Neuronal stem cell (in vitro differentiated cells): ENCODE results near the gene ATG9A.

Source experiments
- DNase-seq: peaks from one replicate; pipeline ENCODE4 v3.0.0-alpha.2; 2013; ENCODE audit warnings: low spot score
- H2AFZ ChIP-seq: one replicate; pipeline ENCODE4 v1.6.1; 2013; ENCODE audit warnings: mild to moderate bottlenecking, low read length, inconsistent platforms
- H2AK5ac ChIP-seq: 2 replicates; pipeline ENCODE4 v1.6.1; 2013; ENCODE audit warnings: low read depth, mild to moderate bottlenecking, inconsistent platforms, low read length, moderate library complexity, mixed read lengths
- H2BK120ac ChIP-seq: 2 replicates; pipeline ENCODE4 v1.6.1; 2013; ENCODE audit warnings: low read depth, mild to moderate bottlenecking, inconsistent platforms, low read length, moderate library complexity, mixed read lengths
- H2BK12ac ChIP-seq: one replicate; pipeline ENCODE4 v1.6.1; 2013; ENCODE audit warnings: low read length, inconsistent platforms
- H2BK15ac ChIP-seq: 2 replicates; pipeline ENCODE4 v1.6.1; 2013; ENCODE audit warnings: mild to moderate bottlenecking, low read length, inconsistent platforms, mixed read lengths
- H2BK5ac ChIP-seq: one replicate; pipeline ENCODE4 v1.6.1; 2013; ENCODE audit warnings: inconsistent platforms, mild to moderate bottlenecking, low read length, moderate library complexity
- H3K14ac ChIP-seq: one replicate; pipeline ENCODE4 v1.6.1; 2013; ENCODE audit warnings: low read length, inconsistent platforms
- H3K18ac ChIP-seq: 2 replicates; pipeline ENCODE4 v1.6.1; 2013; ENCODE audit warnings: low read length, inconsistent platforms
- H3K23ac ChIP-seq: 2 replicates; pipeline ENCODE4 v1.6.1; 2013; ENCODE audit warnings: low read depth, mild to moderate bottlenecking, mixed read lengths, low read length, inconsistent platforms; ENCODE audit not compliant: poor library complexity
- H3K27ac ChIP-seq: replicated peaks from 3 replicates; pipeline ENCODE4 v1.5.1; 2013; ENCODE audit warnings: low read length, inconsistent platforms
- H3K27me3 ChIP-seq, 3 experiments: 2 replicates each; pipeline ENCODE4 v1.6.1; 2013; ENCODE audit warnings: low read length in 3 of 3, mild to moderate bottlenecking in 2 of 3, inconsistent platforms in 1 of 3, low read depth in 1 of 3, mixed read lengths in 1 of 3, moderate library complexity in 1 of 3; ENCODE audit not compliant: control insufficient read depth in 3 of 3, insufficient read depth in 3 of 3
- H3K36me3 ChIP-seq, 2 donors: replicated peaks in 1 of 2; 2 replicates each; pipeline ENCODE4 v1.6.1; 2013; ENCODE audit warnings: low read length in 2 of 2; ENCODE audit not compliant: control insufficient read depth in 2 of 2, insufficient read depth in 2 of 2
- H3K4ac ChIP-seq: 2 replicates; pipeline ENCODE4 v1.6.1; 2013; ENCODE audit warnings: inconsistent platforms, mild to moderate bottlenecking, low read length, moderate library complexity
- H3K4me1 ChIP-seq, 2 donors: 1 replicate in 1 of 2; 2 replicates in 1 of 2; pipeline ENCODE4 v1.6.1; 2013; ENCODE audit warnings: low read length in 2 of 2, low read depth in 1 of 2; ENCODE audit not compliant: control insufficient read depth in 2 of 2, insufficient read depth in 1 of 2
- H3K4me2 ChIP-seq: one replicate; pipeline ENCODE4 v1.6.1; 2013; ENCODE audit warnings: mild to moderate bottlenecking, low read length, inconsistent platforms; ENCODE audit not compliant: insufficient read depth, poor library complexity, severe bottlenecking
- H3K4me3 ChIP-seq, 2 donors: 2 replicates each; pipeline ENCODE4 v1.5.1; 2013; ENCODE audit warnings: low read length in 2 of 2, mild to moderate bottlenecking in 2 of 2, inconsistent platforms in 1 of 2, moderate library complexity in 1 of 2
- H3K79me1 ChIP-seq: one replicate; pipeline ENCODE4 v1.6.1; 2013; ENCODE audit warnings: low read depth, mild to moderate bottlenecking, inconsistent platforms, low read length, moderate library complexity
- H3K9ac ChIP-seq: one replicate; pipeline ENCODE4 v1.6.1; 2013; ENCODE audit warnings: mild to moderate bottlenecking, low read depth, low read length, inconsistent platforms; ENCODE audit not compliant: poor library complexity
- H3K9me3 ChIP-seq, 2 donors: replicated peaks in 1 of 2; 2 replicates each; pipeline versions ENCODE3 to v1.6.1; 2013; ENCODE audit warnings: low read length in 2 of 2, mild to moderate bottlenecking in 2 of 2, inconsistent platforms in 1 of 2, low read depth in 1 of 2, mixed read lengths in 1 of 2, moderate library complexity in 1 of 2; ENCODE audit not compliant: control insufficient read depth in 2 of 2, insufficient read depth in 1 of 2
- H4K8ac ChIP-seq: one replicate; pipeline ENCODE4 v1.6.1; 2013; ENCODE audit warnings: low read depth, mild to moderate bottlenecking, inconsistent platforms, low read length, moderate library complexity
- H4K91ac ChIP-seq: one replicate; pipeline ENCODE4 v1.6.1; 2013; ENCODE audit warnings: low read length, low read depth, mild to moderate bottlenecking, inconsistent platforms; ENCODE audit not compliant: poor library complexity
- WGBS, 2 donors: extraction: QIAGEN DNeasy Blood & Tissue Kit; methylation state at CpG; one replicate each; pipeline ENCODE4 v1.1.7; 2013; ENCODE audit warnings: missing lambda C conversion rate in 2 of 2, mixed read lengths in 1 of 2; ENCODE audit not compliant: insufficient read length in 2 of 2, insufficient replicate concordance in 1 of 2; ENCODE audit errors: extremely low coverage in 2 of 2; 5-methylcytosine and 5-hydroxymethylcytosine counted together

The ATG9A gene

GRCh38 chr2:219252570-219252899 is 23.1 kb upstream of the ATG9A start:
- Histone ChIP-seq H3K36me3 (peaks cover 7 to 13% of the 10 kb centered on the region in 2 donors), H3K14ac (no peak overlapping the region), H2AFZ (peak overlapping the region; percentile 83), H3K9ac (no peak overlapping the region), H4K8ac (no peak overlapping the region), H3K9me3 (peaks cover 0 to 2% of the 10 kb centered on the region in 2 donors), H3K4me3 (no peak overlapping the region), H3K23ac (no peak overlapping the region), H2BK12ac (no peak overlapping the region), H2BK15ac (peak overlapping the region; percentile 37), H3K4me2 (peak overlapping the region; percentile 80), H3K27ac (no peak overlapping the region), H3K4ac (no peak overlapping the region), H3K27me3 (peaks cover 28 to 59% (median 55%) of the 10 kb centered on the region in 3 experiments), H2BK5ac (no peak overlapping the region), H2BK120ac (no peak overlapping the region), H3K4me1 (peaks cover 12 to 18% of the 10 kb centered on the region in 2 donors), H3K18ac (no peak overlapping the region), H3K79me1 (peaks cover 2% of the 10 kb centered on the region), H2AK5ac (no peak overlapping the region), H4K91ac (no peak overlapping the region)
- WGBS, 2 donors, result no CpG with 5 or more reads among the region's 9 CpGs
- no peak for DNase-seq

GRCh38 chr2:219252084-219252483 is 22.6 kb upstream of the ATG9A start:
- Histone ChIP-seq H3K4me2 (no peak overlapping the region), H2BK12ac (no peak overlapping the region), H2AFZ (no peak overlapping the region), H2BK120ac (no peak overlapping the region), H2BK15ac (no peak overlapping the region), H3K4me3 (no peak overlapping the region), H3K9me3 (peaks cover 0 to 2% of the 10 kb centered on the region in 2 donors), H3K18ac (no peak overlapping the region), H3K79me1 (peaks cover 2% of the 10 kb centered on the region), H3K23ac (peak overlapping the region; percentile 13), H3K27ac (no peak overlapping the region), H3K4ac (no peak overlapping the region), H4K91ac (no peak overlapping the region), H3K36me3 (peaks cover 9 to 18% of the 10 kb centered on the region in 2 donors), H3K4me1 (peaks cover 12 to 18% of the 10 kb centered on the region in 2 donors), H3K9ac (peak overlapping the region; percentile 55), H3K27me3 (peaks cover 28 to 59% (median 55%) of the 10 kb centered on the region in 3 experiments), H3K14ac (no peak overlapping the region), H4K8ac (no peak overlapping the region), H2AK5ac (no peak overlapping the region), H2BK5ac (no peak overlapping the region)
- no peak for DNase-seq
- no CpG with 5 or more reads among the region's 5 CpGs for WGBS, 2 donors

- Histone ChIP-seq H3K4me2 (no peak overlapping the region), H3K4me3 (no peak overlapping the region), H3K4ac (no peak overlapping the region), H3K9me3 (peaks cover 0 to 2% of the 10 kb centered on the region in 2 donors), H3K27ac (no peak overlapping the region), H2AFZ (no peak overlapping the region), H3K79me1 (peaks cover 2% of the 10 kb centered on the region), H4K8ac (no peak overlapping the region), H2BK15ac (no peak overlapping the region), H3K36me3 (peaks cover 9 to 22% of the 10 kb centered on the region in 2 donors), H3K4me1 (peaks cover 12 to 18% of the 10 kb centered on the region in 2 donors), H4K91ac (no peak overlapping the region), H2BK12ac (no peak overlapping the region), H2BK5ac (no peak overlapping the region), H2AK5ac (no peak overlapping the region), H2BK120ac (no peak overlapping the region), H3K9ac (no peak overlapping the region), H3K23ac (no peak overlapping the region), H3K18ac (no peak overlapping the region), H3K27me3 (peaks cover 28 to 57% (median 55%) of the 10 kb centered on the region in 3 experiments), H3K14ac (no peak overlapping the region)
- no CpG with 5 or more reads among the region's 6 CpGs for WGBS, 2 donors
- DNase-seq, result no peak
Observed at GRCh38 chr2:219251656-219252055, 22.2 kb upstream of the ATG9A start.

GRCh38 chr2:219250049-219250781 is 20.8 kb upstream of the ATG9A start:
- no peak overlapping the region for H3K18ac ChIP-seq
- H3K36me3 ChIP-seq, result peaks cover 10 to 24% of the 10 kb centered on the region in 2 donors
- no peak overlapping the region for H3K4ac ChIP-seq
- H3K79me1 ChIP-seq, result no peaks in the 10 kb centered on the region
- H2AFZ ChIP-seq, result no peak overlapping the region
- H3K14ac ChIP-seq, result no peak overlapping the region
- H3K4me3 ChIP-seq, result peak overlapping the region in 1 of 2 donors; percentile 17
- no peak overlapping the region for H2BK15ac ChIP-seq
- peak overlapping the region; percentile 81 for H4K91ac ChIP-seq
- no peak overlapping the region for H2AK5ac ChIP-seq
- H2BK12ac ChIP-seq, result no peak overlapping the region
- peak overlapping the region; percentile 3 for H3K9ac ChIP-seq
- H3K27me3 ChIP-seq, result peaks cover 23 to 42% (median 42%) of the 10 kb centered on the region in 3 experiments
- no peak for DNase-seq
- H3K27ac ChIP-seq, result no peak overlapping the region
- H2BK5ac ChIP-seq, result peak overlapping the region; percentile 44
- peaks cover 15 to 22% of the 10 kb centered on the region in 2 donors for H3K4me1 ChIP-seq
- H3K9me3 ChIP-seq, result peaks cover 0 to 2% of the 10 kb centered on the region in 2 donors
- H3K23ac ChIP-seq, result peak overlapping the region; percentile 35
- WGBS, 2 donors, result no CpG with 5 or more reads among the region's 22 CpGs
- no peak overlapping the region for H2BK120ac ChIP-seq
- no peak overlapping the region for H3K4me2 ChIP-seq
- H4K8ac ChIP-seq, result no peak overlapping the region
